Measurements from ENCODE around the gene ADAD2. TPM values are rescaled to one million over a fixed set of nuclear protein-coding genes. Genes with fewer than 3 reads are reported as not detected.

Gene ADAD2
- total RNA-seq, 2 donors from 2014 or later = not detected

DNA sequence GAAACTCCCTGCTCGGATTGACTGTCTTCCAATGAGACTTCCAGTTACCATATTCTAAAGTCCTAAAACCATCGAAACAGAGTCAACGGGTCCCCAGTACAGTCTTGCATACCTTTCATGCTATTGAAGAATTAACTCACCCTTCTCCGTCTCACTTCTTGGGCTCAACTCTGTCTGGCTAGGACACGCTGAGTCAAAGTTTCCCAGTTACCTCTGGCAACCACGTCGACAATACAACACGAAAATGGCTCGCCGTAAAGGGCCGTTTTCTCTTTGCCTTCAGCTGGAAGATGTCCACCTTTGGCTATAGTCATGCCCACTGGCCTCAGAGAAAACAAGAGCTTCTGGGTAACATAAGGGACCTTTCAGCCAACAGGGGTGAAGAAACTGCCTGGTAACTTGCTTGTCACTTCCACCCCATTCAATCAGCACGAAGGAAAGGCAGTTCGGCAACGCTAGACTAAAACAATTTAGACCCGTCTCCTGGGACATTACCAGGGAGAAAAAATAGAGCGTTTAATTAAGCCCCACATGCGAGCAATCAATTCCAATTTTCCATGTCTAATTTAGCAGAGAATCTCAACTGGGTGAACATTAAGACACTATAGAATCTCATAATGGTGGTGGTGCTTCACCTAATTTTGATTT lies 27.3 kb downstream of the ADAD2 start:
- H3K9me3 Mint-ChIP-seq = no peaks in the 10 kb centered on the region
- H3K4me1 Mint-ChIP-seq = no peaks in the 10 kb centered on the region
- peaks cover 8% of the 10 kb centered on the region for H3K27me3 Mint-ChIP-seq
- H3K4me3 Mint-ChIP-seq = no peak overlapping the region
- ATAC-seq (replicated peaks) = no peak
- H3K36me3 Mint-ChIP-seq (ENCODE audit: low read depth) = no peaks in the 10 kb centered on the region
- H3K27ac Mint-ChIP-seq = no peak overlapping the region

DNA sequence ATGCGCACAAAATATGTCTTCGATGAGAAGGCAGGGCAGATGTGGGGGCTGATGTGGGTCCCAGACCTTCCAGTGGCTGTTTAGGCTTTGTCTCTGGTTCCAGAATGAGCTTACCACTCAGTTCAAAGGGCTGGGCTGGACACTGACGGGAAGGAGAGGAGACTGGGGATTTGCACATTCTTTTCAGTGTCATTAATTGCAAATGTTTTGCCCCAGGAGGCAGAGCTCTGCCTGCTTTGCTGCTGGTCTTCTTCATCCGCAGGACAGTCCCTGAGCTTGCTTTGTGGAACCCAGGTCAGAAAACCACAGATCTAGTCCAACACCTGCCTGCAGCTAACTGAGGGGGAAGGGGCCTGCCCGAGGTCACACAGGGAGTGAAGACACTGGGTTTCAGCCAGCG lies 28.0 kb downstream of the ADAD2 start:
- Mint-ChIP-seq H3K9me3 (no peaks in the 10 kb centered on the region), H3K4me1 (no peaks in the 10 kb centered on the region), H3K27me3 (peaks cover 8% of the 10 kb centered on the region), H3K36me3 (ENCODE audit: low read depth) (no peaks in the 10 kb centered on the region), H3K4me3 (no peak overlapping the region), H3K27ac (no peak overlapping the region)
- no peak for ATAC-seq (replicated peaks)

- no peak overlapping the region for H3K4me3 Mint-ChIP-seq
- no peak for ATAC-seq (replicated peaks)
- H3K27me3 Mint-ChIP-seq = peaks cover 15% of the 10 kb centered on the region
- H3K4me1 Mint-ChIP-seq = no peaks in the 10 kb centered on the region
- no peak overlapping the region for H3K27ac Mint-ChIP-seq
- H3K9me3 Mint-ChIP-seq = no peaks in the 10 kb centered on the region
- no peaks in the 10 kb centered on the region for H3K36me3 Mint-ChIP-seq (ENCODE audit: low read depth)
Observed at GRCh38 chr16:84220851-84221250, 29.9 kb downstream of the ADAD2 start.

GRCh38 chr16:84223456-84223855 lies 32.5 kb downstream of the ADAD2 start:
- Mint-ChIP-seq H3K27ac (no peak overlapping the region), H3K27me3 (peaks cover 26% of the 10 kb centered on the region), H3K4me1 (no peaks in the 10 kb centered on the region), H3K36me3 (ENCODE audit: low read depth) (no peaks in the 10 kb centered on the region), H3K9me3 (no peaks in the 10 kb centered on the region), H3K4me3 (no peak overlapping the region)
- ATAC-seq (replicated peaks) = no peak

DNA sequence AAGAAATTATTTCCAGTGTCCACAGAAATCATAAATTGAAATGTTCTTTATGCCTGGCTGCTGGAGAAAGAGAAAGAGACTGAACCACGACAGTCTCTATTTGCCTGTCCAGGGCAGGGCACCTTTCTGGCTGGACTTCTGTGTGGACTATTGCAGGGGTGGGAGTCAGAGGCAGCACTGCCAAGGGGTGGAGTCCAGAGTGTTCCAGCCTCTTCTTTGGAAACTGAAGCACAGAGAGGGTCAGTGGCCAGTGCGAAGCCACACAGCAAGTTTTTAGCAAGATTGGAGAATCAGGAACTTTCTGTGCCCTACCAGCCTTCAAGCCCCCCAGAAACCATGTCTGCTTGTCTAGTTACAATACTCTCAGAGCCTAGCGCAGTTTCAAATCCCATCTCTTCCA lies 33.6 kb downstream of the ADAD2 start:
- Mint-ChIP-seq H3K27ac (no peak overlapping the region), H3K27me3 (peaks cover 22% of the 10 kb centered on the region), H3K36me3 (ENCODE audit: low read depth) (no peaks in the 10 kb centered on the region), H3K4me1 (no peaks in the 10 kb centered on the region), H3K9me3 (no peaks in the 10 kb centered on the region), H3K4me3 (no peak overlapping the region)
- ATAC-seq (replicated peaks) = no peak

DNA sequence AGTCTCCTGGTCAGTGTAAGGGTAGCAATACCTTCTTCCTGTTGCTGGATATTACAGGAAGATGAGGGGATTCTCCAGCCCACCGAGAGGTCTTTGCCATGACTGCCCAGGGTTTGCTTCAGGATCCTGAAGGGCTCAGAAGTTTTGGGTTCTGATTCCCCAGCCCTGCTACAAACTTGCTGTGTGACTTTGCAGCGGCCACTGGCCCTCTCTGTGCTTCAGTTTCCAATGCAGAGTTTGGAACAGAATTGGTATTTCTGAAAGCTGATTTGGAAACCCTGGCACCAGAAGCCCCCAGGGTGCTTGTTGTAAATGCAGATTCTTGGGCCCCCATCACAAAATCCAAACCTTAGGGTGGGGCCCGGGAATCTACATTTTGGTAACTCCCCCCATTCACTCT lies 34.2 kb downstream of the ADAD2 start:
- Mint-ChIP-seq H3K4me3 (no peak overlapping the region), H3K36me3 (ENCODE audit: low read depth) (no peaks in the 10 kb centered on the region), H3K4me1 (no peaks in the 10 kb centered on the region), H3K27me3 (peaks cover 22% of the 10 kb centered on the region), H3K9me3 (no peaks in the 10 kb centered on the region), H3K27ac (no peak overlapping the region)
- no peak for ATAC-seq (replicated peaks)

DNA sequence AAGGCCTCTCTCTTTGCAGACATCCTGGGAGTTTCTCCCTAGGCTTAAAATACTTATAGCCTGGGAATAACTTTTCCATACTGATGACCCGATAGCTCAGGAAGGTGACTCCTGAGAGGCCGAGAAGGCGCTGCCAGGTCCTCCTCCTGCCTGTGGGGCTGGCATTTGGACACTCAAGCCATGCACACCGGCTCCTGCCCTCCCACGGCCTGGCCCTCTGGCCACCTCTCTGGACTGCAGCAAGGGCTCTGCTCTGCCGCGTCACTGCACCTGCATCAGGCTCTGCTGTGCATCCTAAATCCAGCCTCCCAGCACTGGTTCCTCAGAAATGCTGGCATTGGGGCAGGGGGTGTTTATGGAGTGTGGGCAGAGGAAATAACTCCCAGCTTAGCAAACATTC lies 34.6 kb downstream of the ADAD2 start:
- H3K27ac Mint-ChIP-seq = no peak overlapping the region
- no peak for ATAC-seq (replicated peaks)
- H3K36me3 Mint-ChIP-seq (ENCODE audit: low read depth) = no peaks in the 10 kb centered on the region
- H3K9me3 Mint-ChIP-seq = no peaks in the 10 kb centered on the region
- H3K4me1 Mint-ChIP-seq = no peaks in the 10 kb centered on the region
- no peak overlapping the region for H3K4me3 Mint-ChIP-seq
- peaks cover 22% of the 10 kb centered on the region for H3K27me3 Mint-ChIP-seq

GRCh38 chr16:84226026-84226425 lies 35.1 kb downstream of the ADAD2 start:
- ATAC-seq (replicated peaks) = no peak
- Mint-ChIP-seq H3K36me3 (ENCODE audit: low read depth) (no peaks in the 10 kb centered on the region), H3K9me3 (no peaks in the 10 kb centered on the region), H3K4me1 (no peaks in the 10 kb centered on the region), H3K27ac (no peak overlapping the region), H3K27me3 (peaks cover 23% of the 10 kb centered on the region), H3K4me3 (no peak overlapping the region)

GRCh38 chr16:84227548-84227947 lies 36.6 kb downstream of the ADAD2 start:
- no peaks in the 10 kb centered on the region for H3K4me1 Mint-ChIP-seq
- no peak overlapping the region for H3K27ac Mint-ChIP-seq
- no peaks in the 10 kb centered on the region for H3K9me3 Mint-ChIP-seq

DNA sequence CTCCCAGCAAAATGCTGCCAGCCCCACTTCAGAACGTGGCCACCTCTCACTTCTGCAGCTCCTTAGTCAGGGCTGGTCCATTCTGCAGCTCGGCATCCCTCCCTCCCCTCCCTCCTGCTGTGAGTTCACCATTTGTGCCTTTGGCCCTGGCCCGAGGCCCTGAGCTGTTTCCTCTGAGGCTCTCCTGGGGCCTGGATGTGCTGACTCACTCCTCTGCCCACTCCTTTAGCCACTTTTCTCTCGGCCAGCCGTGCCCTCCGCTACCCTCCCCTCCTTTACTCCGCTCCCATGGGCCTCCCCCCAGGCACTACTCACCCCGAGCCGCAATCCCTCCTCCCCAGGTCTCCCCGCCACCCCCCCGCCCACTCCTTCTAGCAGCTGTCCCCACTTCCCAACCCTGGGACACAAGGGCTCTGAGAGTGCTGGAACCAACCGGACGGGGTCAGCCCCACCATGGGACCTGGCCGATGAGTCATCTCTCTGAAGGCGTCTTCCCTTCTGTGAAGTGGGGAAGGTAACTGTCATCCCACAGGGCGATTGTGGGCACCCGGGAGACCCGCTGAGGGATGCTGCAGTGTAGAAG lies 37.4 kb downstream of the ADAD2 start:
- Mint-ChIP-seq H3K27ac (no peak overlapping the region), H3K4me1 (no peaks in the 10 kb centered on the region), H3K27me3 (peaks cover 22% of the 10 kb centered on the region), H3K4me3 (no peak overlapping the region), H3K36me3 (ENCODE audit: low read depth) (no peaks in the 10 kb centered on the region), H3K9me3 (no peaks in the 10 kb centered on the region)
- no peak for ATAC-seq (replicated peaks)

More at GRCh38 chr16:84227548-84227947, 36.6 kb downstream of the ADAD2 start:
- no peaks in the 10 kb centered on the region for H3K36me3 Mint-ChIP-seq (ENCODE audit: low read depth)
- peaks cover 22% of the 10 kb centered on the region for H3K27me3 Mint-ChIP-seq
- H3K4me3 Mint-ChIP-seq = no peak overlapping the region
- ATAC-seq (replicated peaks) = no peak

DNA sequence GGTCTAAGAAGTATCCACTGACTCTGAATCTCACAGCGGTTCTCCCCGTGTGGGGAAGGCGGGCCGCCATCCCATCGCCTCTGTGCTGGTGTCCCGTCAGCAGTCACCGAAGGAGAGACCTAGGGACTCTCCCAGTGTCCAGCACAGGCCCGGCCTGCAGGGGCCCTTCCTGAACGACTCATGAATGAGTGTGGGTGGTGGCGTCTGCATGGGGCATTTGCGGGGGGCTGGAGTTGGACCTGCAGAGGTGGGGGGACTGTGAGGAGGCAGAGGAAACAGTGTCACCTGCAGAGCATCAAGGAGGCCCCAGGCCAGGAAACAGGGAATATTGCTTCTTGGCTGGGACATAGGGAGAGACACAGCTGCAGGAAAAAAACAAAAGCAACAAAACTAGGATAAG lies 38.5 kb downstream of the ADAD2 start:
- no peaks in the 10 kb centered on the region for H3K4me1 Mint-ChIP-seq
- ATAC-seq (replicated peaks) = no peak
- no peak overlapping the region for H3K27ac Mint-ChIP-seq
- no peaks in the 10 kb centered on the region for H3K9me3 Mint-ChIP-seq
- H3K36me3 Mint-ChIP-seq (ENCODE audit: low read depth) = no peaks in the 10 kb centered on the region
- H3K4me3 Mint-ChIP-seq = no peak overlapping the region
- H3K27me3 Mint-ChIP-seq = peaks cover 25% of the 10 kb centered on the region

DNA sequence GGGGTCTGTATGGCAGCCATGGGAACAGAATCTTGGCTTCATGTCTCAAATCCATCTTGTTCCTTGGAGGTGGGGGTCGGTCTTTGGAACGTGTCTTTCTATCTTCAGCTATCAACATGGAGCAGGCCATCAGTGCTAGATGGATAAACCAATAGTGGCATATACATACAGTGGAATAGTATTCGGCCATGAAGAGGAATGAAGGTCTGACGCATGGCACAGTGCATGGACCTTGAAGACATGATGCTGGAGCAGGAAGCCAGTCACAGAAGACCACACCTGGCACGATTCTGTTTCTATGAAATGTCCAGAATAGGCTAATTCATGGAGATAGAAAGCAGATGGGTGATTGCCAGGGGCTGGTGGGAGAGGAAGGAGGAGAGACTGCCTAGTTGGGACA lies 41.1 kb downstream of the ADAD2 start:
- H3K4me3 Mint-ChIP-seq = no peak overlapping the region
- ATAC-seq (replicated peaks) = no peak
- H3K27me3 Mint-ChIP-seq = peaks cover 20% of the 10 kb centered on the region
- no peaks in the 10 kb centered on the region for H3K36me3 Mint-ChIP-seq (ENCODE audit: low read depth)
- H3K9me3 Mint-ChIP-seq = no peaks in the 10 kb centered on the region
- H3K4me1 Mint-ChIP-seq = no peaks in the 10 kb centered on the region
- H3K27ac Mint-ChIP-seq = no peak overlapping the region

GRCh38 chr16:84232969-84233368 lies 42.0 kb downstream of the ADAD2 start:
- Mint-ChIP-seq H3K9me3 (no peaks in the 10 kb centered on the region), H3K27me3 (peaks cover 15% of the 10 kb centered on the region), H3K36me3 (ENCODE audit: low read depth) (no peaks in the 10 kb centered on the region), H3K27ac (no peak overlapping the region), H3K4me3 (no peak overlapping the region), H3K4me1 (no peaks in the 10 kb centered on the region)
- no peak for ATAC-seq (replicated peaks)

- Mint-ChIP-seq H3K4me1 (no peaks in the 10 kb centered on the region), H3K9me3 (no peaks in the 10 kb centered on the region), H3K27me3 (peaks cover 16% of the 10 kb centered on the region), H3K4me3 (no peak overlapping the region), H3K36me3 (ENCODE audit: low read depth) (no peaks in the 10 kb centered on the region), H3K27ac (no peak overlapping the region)
- ATAC-seq (replicated peaks) = no peak
Observed at GRCh38 chr16:84233748-84234147, 42.8 kb downstream of the ADAD2 start.

GRCh38 chr16:84234321-84235241 lies 43.6 kb downstream of the ADAD2 start:
- no peak overlapping the region for H3K4me3 Mint-ChIP-seq
- H3K27ac Mint-ChIP-seq = no peak overlapping the region
- no peaks in the 10 kb centered on the region for H3K4me1 Mint-ChIP-seq
- H3K9me3 Mint-ChIP-seq = no peaks in the 10 kb centered on the region
- no peaks in the 10 kb centered on the region for H3K36me3 Mint-ChIP-seq (ENCODE audit: low read depth)
- no peak for ATAC-seq (replicated peaks)
- H3K27me3 Mint-ChIP-seq = peaks cover 21% of the 10 kb centered on the region

Data from activated T-helper 17 cell treated with anti-CD3 and anti-CD28 coated beads, Interleukin-2, amount 50 U/mL, for 72 hours (primary cell).